GM21576 (cell line): Measurements from ENCODE around the gene OR2T33.
"Not testable (repeated sequence)": the region's sequence is repeated elsewhere in the genome, so short reads cannot be mapped to it uniquely, and the experiment has no call there.

Source experiments
- ATAC-seq: cut with Tn5 transposase; IDR thresholded peaks from one replicate; pipeline ENCODE4 v1.9.1; 2021; ENCODE audit warnings: mild to moderate bottlenecking, moderate library complexity; ENCODE audit not compliant: unreplicated experiment

The OR2T33 gene, protein sequence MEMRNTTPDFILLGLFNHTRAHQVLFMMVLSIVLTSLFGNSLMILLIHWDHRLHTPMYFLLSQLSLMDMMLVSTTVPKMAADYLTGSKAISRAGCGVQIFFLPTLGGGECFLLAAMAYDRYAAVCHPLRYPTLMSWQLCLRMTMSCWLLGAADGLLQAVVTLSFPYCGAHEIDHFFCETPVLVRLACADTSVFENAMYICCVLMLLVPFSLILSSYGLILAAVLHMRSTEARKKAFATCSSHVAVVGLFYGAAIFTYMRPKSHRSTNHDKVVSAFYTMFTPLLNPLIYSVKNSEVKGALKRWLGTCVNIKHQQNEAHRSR

DNA sequence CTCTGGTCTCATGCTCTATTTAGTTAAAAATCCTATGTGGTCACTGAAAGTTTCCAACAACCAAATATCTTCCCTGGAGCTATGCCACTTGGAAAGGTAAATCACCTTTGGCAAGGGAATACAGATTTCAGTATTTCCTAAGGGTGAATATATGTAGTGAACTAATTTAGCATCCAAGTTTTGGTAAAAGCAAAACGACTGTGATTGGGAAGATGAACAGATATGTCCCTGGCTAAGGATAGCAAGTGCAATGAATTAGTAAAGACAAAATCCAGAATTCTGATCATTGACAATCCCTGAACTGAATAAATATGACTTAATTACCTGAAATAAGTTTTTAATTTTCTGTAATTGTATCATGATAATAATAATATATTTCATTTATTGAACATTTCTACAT is at the start of gene OR2T33:
TSS of gene OR2T33 (minus strand) at position 101 of the 400 bp plus-strand sequence. CDS start 4,162 bp downstream, outside the sequence.
- ATAC-seq: no peak

DNA sequence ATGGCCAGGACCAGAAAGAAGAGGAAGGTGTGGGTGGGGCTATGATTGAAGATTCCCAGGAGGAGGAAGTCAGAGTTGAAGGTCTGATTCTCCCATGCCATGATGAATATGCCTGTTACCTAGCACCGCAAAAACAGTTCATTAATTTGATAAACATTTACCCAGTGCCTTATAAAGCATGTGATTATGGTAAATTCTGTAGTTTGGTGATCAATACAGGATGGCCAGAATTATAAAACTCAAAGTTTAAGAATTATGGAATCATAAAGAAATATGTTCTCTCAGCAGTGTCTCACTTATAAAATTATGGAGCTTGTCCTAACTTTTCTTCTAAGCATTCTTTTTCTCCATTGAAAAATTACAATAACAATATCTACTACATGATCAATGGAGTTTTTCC is 46.7 kb upstream of the OR2T33 start, which contains the start of gene OR2M7:
TSS of gene OR2M7 (minus strand) at position 101 of the 400 bp plus-strand sequence. CDS start at position 101, 0 bp downstream.
- ATAC-seq: no peak

DNA sequence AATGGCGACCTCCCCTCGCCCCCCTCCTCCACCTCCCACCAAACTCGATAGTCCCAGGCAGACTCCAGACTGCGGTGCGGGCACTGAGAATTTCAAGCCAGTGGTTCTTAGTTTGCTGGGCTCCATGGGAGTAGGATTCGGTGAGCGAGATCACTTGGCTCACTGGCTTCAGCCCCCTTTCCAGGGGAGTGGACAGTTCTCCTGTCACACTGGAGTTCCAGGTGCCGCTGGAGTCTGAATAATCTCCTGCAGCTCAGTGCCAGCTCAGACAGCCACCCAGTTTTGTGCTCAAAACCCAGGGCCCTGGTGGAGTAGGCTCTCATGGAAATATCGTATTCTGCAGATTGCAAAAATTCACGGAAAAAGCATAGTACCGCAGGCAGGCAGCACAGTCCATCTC is 39.0 kb upstream of the OR2T33 start:
- ATAC-seq: no peak

DNA sequence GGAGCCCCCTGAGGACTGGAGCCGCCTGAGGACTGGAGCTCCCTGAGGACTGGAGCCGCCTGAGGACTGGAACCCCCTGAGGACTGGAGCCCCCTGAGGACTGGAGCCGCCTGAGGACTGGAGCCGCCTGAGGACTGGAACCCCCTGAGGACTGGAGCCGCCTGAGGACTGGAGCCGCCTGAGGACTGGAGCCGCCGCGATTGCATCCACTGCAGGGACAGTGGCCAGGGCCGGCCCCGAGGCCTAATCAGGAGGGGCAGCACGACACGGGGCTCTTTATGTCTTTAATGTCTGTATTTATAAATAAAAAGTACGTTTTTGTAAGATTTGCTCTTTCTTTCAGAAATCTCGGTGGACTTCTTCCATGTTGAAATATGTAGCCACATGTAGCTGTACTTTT is 29.0 kb upstream of the OR2T33 start:
- ATAC-seq: not testable (repeated sequence)

DNA sequence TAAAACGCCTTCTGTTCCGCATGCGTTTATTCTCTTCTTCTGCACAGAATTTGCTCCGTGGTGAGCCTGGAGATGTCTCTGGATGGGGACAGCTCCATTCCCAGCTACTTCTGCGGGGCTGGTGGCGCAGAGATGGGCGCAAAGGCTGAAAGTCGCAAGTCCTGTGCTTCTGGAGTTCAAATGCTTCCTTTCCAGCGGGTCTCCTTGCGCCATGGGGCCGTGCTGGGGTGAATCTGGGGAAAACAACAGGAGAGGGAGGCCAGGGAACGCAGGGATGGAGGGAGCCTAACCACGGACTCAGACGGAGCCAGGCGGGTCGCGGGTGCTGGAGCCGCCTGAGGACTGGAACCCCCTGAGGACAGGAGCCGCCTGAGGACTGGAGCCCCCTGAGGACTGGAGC is 28.3 kb upstream of the OR2T33 start:
- ATAC-seq: no peak

DNA sequence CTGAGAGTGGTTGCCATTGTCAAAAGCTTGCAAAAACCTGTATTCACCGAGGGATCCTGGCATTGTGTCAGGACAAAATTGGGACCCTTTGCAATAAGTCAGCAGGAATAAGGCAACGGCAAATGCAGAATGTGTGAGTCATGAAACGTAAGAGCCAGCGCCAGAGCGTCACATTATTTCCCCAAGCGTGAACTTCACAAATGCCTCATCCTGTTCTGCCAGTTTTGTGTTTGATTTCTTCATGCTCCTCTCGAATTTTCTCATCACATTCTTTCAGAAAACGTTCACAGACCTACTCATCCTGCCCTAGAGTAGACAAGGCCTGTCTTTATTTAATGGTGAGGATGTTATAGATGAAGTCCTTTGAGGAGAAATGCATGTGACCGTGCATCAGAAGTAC is 27.9 kb upstream of the OR2T33 start:
- ATAC-seq: not testable (repeated sequence)

DNA sequence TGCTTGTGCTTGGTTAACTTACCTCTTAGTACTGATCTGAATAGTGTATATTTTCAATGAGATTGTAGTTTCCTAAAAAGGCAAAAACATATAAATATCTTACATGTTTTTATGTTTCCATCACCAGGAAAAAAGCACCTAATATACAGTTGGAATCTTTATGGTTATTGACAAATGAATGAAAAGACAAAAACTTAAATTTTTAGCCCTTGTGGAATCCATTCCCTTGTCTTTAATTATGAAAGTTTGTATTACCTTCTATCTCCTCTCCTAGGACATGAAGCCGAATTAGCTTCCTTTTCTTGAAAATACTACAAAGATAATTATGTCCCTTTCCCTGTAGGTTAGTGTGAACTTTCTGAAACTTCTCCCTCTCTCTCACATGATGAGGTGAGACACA is 25.5 kb upstream of the OR2T33 start, which contains the start of gene OR2T12:
TSS of gene OR2T12 (minus strand) at position 101 of the 400 bp plus-strand sequence. CDS start 7,846 bp downstream, outside the sequence.
- no peak for ATAC-seq

DNA sequence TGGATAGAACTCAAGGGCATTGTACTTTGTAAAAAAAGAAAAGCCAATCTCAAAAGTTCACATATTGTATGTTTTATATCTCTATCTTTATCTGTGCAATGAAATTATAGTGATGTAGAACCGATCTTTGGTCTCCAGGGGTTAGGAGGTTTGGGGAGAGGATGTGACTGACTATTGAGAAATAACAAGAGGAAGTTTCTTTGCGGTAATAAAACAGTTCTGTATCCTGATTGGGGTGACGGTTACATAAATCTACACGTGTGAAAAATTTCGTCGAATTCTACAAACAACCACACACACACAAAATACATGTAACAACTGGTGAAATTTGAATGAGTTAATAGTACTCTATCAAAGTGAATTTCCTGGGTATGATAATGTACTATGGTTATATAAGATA is 10.6 kb upstream of the OR2T33 start:
- ATAC-seq: no peak

DNA sequence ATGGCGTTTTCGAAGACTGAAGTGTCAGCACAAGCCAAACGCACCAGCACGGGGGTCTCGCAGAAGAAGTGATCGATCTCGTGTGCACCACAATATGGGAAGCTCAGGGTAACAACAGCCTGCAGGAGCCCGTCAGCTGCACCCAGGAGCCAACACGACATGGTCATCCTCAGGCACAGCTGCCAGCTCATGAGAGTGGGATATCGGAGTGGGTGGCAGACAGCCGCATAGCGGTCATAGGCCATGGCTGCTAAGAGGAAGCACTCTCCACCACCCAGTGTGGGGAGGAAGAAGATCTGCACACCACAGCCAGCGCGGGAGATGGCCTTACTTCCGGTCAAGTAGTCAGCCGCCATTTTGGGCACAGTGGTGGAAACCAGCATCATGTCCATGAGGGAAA is 4.6 kb downstream of the OR2T33 start:
- not testable (repeated sequence) for ATAC-seq

DNA sequence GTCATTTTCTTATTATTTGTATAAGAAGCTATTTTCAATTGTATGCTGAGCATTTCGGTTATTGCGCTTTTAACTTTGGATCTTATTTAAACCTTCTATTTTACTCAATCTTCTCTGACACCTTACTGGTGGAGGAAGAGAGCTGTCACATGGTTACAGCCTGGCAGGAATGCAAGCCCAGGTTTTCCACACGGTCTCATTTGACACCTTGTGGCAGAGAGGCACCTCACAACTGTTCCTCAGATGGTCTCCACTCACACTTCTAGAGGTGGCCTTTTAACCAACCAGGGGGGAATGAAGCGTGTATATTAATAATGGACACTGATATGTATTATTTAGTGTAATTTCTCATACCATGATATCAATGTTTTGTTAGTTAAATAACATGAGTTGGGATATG is 9.6 kb downstream of the OR2T33 start:
- ATAC-seq: no peak

DNA sequence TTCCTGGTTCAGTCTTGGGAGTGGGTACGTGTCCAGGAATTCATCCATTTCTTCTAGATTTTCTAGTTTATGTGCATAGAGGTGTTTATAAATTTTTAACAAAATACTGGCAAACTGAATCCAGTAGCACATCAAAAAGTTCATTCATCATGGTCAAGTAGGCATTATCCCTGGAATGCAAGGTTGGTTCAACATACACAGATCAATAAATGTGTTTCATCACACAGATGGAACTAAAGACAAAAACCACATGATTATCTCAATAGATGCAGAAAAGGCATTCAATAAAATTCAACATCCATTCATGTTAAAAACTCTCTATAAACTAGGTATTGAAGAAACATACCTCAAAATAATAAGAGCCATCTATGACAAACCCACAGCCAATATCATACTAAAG is 18.5 kb downstream of the OR2T33 start:
- ATAC-seq: not testable (repeated sequence)

DNA sequence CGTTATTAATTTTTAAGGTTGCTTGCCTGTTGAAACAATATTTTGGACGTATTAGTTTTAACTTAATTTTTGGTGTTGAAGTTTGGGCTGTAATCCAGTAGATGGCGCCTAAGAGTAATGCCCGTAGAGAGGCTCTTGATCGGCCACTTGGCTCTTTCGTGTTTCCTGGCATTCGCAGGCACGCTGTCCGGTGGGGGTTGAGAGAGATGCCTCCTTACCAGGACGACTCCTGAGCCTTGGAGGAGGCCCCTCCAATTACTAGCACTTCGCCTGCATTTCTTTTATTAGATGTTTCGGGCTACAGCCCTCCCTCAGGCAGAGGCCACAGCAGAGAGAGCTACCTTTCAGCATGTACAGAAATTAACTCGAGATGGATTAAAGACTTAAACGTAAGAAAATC is 34.6 kb downstream of the OR2T33 start:
- ATAC-seq: peak; percentile 88

DNA sequence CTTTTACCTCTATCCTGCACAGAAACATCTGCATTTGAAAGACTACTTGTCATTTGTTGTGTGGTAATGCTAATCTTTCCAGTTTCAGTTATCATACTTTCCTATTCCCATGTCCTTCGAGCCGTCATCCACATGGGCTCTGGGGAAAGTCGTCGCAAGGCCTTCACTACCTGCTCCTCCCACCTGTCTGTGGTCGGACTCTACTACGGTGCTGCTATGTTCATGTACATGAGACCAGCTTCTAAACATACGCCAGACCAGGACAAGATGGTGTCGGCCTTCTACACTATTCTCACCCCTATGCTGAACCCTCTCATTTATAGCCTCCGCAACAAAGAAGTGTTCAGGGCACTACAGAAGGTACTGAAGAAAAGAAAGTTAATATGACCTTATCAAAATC is 38.3 kb downstream of the OR2T33 start:
- no peak for ATAC-seq

DNA sequence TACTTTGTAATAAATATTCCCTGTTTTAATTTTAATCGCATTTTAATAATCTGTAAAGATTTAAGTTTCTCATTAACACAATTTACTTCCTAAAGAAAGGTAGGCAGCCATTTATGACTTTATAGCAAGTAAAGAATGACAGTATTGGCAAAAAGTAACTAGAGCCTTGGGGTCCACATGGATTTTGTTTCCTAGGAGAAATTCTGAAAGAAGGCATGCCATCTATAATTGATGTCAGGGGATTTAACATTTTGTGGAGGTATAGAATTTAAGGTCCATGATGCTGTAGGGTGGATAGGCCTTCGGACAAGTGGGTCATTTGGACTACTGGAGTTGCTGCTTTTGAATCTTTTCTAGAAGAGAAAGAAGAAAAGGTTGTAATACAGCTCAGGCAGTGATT is 46.7 kb downstream of the OR2T33 start, which contains the start of gene OR2M4:
TSS of gene OR2M4 (plus strand) at position 301 of the 400 bp plus-strand sequence. CDS start 7,512 bp downstream, outside the sequence.
- ATAC-seq: no peak

DNA sequence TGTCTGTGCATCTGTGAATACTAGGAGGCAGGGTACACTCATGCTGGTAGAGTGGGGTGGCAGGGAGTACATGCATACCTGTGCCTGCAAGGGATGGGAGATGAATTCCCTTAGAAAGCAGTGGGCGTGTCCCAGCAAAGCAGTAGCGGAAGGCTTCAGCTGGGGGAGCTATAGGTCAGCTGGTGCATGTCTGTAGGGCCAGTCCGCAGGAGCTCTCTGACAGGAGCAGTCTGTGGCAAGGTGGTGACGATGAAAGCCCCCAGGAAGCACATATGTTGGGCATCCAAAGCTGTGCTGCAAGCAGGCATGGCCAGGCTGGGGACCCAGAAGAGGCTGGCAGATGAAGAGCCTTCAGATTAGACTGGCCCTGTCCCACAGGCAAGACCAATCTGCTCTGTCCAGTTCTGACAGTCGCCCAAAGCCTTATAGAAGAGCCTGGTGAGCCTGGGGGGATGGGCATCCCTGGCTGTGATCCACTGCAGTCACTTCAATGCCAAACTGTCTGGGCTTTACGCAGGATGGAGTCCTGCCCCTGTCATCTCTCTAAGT is 48.3 kb downstream of the OR2T33 start:
- no peak for ATAC-seq

DNA sequence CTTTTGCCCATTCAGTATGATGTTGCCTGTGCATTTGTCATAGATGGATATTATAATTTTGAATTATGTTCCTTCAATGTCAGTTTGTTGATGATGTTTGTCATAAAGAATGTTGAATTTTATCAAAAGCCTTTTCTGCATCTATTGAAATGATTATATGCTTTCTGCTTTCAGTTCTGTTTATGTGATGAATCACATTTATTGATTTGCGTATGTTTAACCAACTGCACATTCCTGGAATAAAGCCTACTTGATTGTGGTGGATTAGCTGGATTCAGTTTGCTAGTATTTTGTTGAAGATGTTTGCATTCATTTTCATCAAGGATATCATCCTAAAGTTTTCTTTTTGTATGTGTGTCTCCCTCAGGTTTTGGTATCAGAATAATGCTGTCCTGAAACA is 52.2 kb downstream of the OR2T33 start:
- ATAC-seq: no peak
